Activated CD4-positive, alpha-beta T cell treated with anti-CD3 and anti-CD28 coated beads, Interleukin-2, Interleukin-4, amounts not matched to agents 100 ng/mL and 50 ng/mL, durations not matched to agents 16 hours and 8 hours (primary cell): ENCODE results near the gene COLEC12.
"Not testable (repeated sequence)": the region's sequence is repeated elsewhere in the genome, so short reads cannot be mapped to it uniquely, and the experiment has no call there.

ENCODE experiments used
- DNase-seq: peaks from one replicate; pipeline ENCODE4 v3.0.0-alpha.2; 2020; ENCODE audit warnings: low spot score

The COLEC12 gene

DNA sequence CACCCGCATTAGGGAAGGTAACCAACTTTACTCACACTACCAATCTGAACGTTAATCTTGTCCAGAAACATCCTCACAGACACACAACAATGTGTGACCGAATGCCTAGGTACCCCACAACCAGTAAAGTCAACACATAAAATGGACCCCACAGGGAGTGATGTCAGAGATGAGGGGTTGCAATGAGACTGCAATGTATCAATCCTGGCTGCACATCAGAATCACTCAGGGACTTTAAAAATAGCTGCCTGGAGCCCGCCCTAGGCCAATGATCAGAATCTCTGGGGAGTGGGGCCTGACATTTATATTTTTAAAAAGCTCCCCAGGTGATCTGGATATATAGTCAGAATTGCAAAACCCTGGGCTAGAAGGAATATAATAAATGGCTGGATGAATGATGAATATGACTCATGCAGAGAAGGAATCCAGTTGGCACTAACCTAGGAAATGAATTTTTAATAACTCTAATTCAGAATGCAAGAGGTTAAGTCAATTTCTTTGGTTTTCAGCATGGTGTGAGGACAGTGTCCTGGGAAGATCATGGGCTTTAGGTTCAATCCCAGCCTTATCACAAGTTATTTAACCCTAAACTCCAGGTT lies 92.8 kb downstream of the COLEC12 start:
- no peak for DNase-seq

DNA sequence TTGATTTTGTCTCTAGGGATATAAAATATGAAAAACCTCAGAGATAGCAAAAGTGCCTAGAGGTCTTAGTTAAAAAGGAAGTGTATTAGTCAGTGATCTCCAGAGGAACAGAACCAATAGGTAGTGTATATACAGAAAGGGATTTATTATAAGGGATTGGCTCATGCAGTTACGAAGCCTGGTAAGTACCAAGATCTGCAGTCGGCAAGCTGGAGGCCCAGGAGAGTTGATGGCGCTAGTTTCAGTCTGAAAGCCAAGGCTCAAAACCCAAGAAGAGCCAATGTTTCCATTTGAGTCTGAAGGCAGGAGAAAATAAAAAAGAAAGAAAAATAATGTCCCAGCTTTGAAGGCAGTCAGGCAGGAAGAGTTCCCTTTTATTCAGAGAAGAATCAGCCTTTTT lies 93.3 kb downstream of the COLEC12 start:
- no peak for DNase-seq

DNA sequence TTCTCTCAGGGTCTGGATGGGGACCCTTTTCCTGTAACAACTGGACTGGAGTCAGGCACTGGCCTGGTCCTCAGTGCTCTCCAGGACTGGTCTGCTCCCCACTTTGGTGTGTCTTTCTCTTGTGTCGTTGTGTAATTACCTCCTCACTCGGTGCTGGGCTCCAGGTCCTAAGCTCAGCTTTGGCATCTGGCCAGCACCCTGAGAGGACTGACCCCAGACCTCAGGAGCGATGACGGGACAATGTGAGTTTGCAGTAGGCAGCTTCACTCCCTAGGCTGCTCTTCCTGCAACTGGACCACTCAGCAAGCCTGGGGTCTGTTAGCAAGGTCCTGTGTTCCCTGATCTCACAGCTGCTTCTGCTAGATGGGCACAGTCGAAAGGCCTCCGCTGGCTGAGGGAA lies 93.8 kb downstream of the COLEC12 start:
- no peak for DNase-seq

DNA sequence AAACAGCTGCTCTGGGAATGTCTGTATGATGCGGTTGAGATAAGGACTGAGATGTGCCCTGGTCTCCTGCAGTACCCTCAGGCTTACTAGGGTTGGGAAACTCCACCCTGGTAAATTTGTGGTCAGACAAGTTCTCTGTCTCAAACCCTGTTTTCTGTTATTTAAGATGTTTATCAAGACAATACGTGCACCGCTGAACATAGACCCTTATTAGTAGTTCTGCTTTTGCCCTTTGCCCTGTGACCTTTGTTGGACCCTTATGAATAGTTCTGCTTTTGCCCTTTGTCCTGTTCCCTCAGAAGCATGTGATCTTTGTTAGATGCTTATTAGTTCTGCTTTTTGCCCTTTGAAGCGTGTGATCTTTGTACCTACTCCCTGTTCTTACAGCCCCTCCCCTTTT lies 95.5 kb downstream of the COLEC12 start:
- DNase-seq: not testable (repeated sequence)

DNA sequence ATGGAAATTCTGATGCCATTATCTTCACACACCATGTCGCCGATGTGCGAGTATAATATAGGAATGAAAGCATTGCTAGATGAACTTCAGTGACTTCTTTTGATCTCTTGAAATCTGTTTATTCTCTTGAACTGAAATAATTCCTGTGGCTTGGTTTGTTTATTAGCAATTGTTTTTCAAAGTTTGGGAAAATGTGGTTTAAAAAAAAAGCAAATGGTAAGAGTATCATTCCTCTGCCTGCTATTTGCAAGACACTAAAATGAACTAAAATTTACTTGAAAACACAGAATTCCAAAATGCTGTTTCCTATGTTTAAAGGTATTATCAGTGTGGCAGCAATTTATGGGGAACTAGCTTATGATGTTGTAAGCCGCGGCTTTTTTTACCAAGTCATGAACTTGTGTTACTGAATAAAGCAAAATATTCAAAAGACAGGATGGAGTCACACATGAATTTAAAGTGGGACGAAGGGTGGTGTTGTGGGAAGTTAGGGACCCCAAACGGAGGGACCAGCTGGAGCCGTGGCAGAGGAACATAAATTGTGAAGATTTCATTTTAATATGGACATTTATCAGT lies 96.4 kb downstream of the COLEC12 start:
- DNase-seq: no peak

DNA sequence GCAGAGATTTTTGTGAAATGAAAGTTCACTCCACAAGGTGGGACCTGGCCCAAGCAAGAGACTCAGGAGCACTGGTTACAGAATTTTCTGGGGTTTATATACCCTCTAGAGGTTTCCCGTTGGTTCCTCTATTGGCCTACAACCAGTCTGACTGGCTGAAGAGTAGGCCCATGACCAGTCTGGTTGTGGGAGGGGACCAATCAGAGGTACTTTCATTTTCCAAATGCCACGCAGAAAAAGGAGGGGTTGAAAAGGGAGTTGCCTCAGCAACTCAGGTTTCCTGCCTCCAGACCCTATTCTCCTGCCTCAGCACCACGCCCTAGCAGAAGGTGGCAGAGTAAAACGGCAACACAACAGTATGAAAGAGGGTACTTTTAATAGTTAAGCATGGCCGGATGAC lies 98.4 kb downstream of the COLEC12 start:
- DNase-seq: no peak

DNA sequence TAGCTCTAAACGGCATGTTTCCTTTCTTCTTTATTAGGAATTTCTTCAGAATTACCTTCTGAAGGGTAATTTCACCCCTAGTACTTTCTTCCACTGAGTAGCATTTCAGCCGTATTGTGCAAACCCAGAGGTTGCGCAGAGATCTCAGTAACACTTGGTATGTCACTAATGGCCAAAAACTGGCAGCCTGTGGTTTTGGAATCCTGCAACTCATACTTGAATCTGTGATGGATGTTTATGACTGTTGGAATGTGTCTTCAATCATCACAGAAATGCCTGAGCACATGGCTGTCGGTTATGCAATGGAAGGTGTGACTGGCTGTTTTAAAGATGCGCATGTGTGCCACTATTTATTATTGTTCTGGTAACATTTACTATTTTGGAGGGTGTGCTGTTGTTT lies 100.0 kb downstream of the COLEC12 start:
- no peak for DNase-seq

DNA sequence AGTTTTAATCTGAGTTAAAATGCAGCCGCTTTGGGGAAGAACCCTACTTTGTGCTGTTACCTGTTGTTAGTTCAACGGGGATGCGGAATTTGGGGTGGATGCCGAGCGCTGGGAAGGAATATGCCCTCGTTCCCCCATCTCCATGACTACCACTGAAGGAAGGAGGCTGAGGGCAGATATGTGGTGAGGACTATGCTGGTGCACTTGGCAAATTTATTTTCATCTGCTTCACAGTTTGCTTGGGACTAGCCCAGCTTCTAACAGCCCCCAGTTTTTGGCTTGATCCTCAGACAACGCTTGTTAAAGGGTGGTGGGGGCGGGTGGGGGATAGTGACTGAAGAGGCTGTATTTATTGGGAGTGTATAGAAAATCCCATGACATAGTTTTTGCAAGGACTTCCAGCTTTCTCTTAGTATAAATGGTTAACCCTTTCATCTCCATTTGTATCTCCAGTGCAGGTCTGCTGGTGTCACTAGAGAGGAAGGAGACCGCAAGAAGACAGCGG lies 100.8 kb downstream of the COLEC12 start:
- DNase-seq: no peak

DNA sequence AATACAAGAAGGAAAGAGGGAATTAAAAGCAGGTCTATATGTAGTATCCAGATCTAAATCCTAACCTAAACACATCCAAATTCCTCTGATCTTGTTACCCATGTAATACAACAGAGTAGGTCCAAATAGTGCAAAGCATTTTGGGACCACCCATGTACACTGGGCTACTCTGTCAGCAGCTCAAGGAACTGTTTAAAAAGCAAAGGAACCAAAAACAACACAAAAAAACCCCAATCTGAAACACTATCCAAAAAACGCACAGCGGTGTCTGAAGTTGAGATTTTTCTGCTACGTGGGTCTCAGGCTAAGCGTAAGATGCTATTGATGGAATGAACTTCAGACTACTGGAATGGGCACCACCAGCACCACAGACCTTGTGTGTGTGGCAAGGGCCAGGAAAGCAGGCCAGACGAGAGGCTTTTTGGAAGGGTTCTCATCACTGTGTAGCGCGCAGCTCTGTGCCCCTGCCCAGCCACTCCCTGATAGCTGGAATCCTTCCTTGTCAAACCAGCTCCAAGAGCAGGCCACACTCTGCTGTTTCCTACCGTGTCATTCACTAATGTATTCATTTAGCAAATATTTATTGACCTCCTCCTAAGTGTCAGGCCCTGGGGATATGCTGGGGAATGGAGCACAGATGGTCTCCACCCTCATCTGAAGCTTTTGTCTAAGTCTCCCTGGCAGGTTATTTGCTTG lies 101.4 kb downstream of the COLEC12 start:
- DNase-seq: no peak

DNA sequence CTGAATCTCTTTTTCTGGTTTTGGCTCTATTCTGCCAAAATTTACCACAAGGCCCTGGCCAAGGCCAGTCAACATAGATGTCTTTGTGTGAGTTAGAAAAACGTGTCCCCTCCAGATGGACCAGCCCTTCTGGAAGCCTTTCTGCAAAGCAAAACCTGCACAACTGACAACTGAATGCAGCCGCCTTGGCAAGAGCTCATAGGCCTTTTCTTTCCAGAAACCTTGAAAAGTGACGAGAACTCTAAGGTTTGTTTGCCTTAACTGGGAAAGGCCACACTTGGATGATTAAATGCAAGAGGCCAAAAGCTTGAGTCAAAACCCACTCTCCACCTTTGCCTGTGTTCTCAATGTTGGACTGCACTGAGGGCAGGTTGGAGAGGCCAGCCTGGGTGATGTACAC lies 103.9 kb downstream of the COLEC12 start:
- DNase-seq: no peak

DNA sequence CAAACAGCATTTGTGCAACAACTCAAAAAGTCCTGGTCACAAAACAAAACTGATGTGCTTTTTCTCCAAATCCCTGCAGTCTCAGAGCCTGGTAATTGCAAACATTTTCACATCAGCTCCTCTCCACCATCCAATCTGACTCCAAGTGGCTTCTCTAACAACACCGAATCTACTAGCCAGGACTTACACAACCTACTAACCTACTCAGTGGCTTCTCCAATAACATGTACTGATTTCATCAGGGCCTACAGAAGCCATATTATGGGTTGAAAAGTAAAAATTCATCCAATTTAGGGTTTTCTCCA lies 104.3 kb downstream of the COLEC12 start:
- no peak for DNase-seq

DNA sequence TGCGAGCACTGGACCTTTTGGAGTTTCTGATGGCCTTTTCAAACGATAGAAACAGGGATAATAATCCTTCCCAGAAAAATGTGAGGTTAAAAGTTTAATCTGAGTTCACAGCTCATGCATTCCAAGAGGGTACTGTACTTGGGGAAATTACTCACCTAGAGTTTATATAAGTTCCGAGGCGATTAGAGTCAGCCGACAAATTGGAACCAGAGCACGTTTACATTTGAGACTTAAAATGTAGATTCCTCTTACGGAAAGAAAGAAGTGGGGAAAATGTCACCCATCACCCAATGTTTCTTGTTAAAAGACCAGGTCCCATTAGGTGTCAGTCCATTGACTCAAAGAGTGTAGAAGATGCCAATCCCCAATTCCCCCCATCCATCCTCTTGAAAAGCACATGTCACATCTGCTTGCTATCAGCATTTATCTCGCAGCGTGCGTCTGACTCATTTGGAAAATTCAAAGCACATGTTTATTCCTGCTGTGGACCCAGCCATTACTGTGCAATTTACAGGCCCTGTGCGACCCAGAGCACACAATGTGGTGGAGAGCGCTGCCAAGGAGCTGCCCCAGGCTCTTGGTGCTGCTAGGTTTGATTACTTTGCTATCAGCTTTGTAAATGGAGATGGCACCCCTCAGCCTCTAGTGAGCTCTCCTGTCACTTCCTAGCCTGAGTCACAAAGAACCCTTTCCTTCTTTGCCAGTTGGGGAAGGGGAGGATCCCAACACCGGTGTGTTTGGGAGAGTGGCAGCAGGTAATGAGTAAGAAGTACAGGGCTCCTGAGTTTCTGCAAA lies 104.8 kb downstream of the COLEC12 start:
- no peak for DNase-seq

DNA sequence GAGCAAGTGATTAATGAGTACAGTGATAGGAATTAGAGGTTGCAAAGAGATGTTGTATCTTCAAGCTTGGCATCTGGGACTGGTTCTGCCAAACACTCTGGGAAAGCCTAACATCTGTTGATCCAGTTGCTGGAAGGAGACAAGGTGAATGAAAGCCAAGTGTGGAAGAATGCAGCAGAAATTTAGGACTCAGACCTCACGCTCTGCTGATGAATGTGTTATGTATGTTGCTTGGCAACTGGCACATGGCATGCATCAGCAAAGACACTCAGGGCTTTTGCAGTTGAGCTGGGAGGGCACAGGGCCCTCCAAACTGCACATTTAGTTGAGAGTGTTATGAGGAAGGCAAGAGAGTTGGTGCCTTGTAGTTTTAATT lies 105.5 kb downstream of the COLEC12 start:
- DNase-seq: no peak

DNA sequence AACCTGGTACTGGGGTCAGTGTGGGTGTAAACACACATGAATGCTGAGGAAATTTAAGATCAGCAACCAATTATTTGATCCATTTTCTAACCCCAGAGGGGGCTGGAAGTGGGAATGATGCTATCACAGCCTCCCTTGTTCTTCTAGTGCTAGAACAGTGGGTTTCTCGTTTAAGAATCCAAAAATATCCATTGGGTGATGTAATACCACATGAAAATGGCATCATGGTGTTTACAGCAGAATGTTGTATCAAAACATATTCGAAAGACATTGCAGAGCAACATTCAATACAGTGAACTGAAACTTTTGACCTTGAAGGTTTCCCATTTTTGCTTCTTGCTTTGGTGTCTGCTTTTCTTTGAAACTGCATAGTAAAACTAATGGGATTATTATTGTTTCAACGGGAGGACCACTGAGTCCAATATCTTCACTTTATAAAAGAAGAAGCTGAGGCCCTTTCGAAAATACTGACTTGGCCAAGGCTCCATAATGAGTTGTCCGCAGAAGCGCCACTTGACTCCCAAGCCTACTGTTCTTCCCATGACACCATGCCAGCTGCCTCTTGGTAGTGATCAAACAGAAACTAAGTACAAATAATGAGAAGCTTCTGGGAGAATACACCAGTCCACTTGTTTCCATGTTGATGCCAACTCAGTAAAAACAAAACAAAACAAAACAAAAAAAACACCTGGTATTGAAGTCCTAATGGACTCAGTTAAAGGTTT lies 106.1 kb downstream of the COLEC12 start:
- no peak for DNase-seq

DNA sequence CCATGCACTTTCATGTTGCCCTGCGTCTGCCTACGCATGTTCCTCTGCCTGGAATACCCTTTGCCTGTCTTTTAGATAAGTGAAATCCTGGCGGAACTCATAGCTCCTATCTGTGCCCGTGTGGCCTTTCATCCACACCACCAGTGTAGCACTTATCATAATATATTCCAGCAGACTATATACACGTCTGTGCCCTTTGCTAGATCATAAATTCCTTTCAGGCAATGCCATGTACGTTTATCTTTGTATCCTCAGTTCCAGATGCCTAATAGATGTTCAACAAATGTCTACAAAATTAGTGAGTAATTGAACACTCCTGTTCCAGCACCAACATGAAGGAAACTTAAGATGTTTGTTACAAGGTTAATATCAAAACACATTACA lies 106.9 kb downstream of the COLEC12 start:
- no peak for DNase-seq

DNA sequence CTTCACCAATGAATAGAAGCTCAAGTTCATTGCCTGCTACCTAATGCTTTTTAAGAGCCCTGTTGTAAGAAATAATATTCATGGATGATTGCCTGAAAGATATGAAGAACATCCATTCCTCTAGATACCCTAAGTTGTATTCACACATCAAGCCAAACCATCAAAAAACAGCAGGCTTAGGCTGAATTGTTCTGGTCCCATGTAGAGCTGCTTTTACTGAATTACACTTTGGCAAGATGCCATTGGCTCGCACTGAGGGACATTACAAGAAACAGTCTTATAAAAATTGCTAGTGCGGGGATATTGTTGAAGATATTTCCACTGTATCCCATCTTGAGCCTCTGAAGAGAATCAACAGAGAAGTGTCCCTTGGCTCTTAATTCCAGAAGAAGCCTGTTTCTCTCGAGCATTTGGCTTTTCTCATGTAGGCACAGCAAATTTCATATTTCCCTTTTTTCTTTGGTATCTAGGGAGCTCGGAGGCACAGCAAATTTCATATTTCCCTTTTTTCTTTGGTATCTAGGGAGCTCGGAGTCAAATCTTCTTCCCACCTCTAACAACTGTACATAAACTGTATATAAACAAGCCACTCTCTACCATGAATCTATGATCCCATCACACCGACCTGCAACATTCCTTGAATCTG lies 107.5 kb downstream of the COLEC12 start:
- no peak for DNase-seq

DNA sequence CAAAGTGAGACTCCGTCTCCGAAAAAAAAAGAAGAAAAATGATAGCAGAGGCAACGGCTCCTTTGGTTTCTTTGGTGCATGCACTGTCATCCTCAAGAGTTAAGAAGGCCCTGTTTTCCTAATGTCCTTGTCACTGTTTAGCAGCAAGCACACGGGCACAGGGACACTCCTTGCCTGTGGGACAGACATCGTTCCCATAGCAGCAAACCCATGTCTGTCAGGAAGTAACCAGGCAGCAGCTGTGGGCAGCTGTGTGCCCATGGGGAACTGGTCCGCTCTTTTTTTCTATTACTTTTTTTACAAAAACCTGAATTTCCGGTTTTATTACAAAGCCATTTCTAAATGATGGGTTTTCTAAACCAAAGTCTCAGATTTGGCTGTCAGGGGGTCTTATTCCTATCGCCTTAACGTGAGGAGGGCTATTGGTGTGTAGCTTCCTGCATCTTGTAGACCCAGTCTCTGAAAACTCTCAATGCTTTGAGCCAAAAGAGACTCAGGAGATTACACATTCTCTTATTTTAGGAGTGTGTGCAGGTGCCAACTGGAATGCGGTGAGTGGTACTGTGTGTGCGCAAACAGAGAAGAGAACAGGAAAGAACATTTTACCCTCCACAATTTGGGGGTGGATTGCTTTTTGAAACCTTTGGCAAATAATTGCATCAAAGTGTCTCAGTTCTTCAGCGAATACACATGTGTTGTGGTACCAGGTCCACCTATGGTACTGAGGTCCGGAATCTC lies 109.6 kb downstream of the COLEC12 start:
- no peak for DNase-seq

DNA sequence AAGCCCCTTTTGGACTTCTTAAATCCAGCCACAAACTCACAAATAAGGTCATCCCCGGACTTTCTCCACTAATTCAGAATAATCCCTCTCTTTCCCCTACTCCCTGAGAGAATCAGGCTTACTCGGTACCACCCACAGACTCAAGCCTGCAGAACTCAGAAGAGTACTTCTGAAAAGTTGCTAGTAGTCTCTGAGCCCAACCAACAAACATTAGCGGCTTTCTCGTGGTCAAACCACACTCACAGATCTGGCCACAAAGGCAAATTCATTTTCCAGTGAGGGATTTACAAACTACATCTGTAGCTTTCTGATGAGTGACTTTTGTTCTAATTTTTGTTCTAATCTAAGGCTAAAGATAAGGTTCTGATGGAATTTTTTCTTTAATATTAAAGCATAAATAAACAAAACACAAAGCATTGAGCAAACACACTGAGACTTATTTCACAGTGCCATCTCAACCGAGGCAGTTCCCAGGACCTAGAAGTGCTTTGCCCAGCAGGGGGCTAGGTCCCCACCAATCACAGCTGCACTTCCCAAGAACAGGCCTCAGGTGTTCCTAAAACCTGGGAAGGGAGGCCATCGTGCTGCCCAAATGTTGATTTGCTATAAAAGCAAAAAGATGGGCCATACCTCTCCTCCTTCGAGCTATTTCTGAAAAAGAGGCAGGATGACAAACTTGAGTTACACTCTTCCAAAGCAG lies 110.7 kb downstream of the COLEC12 start:
- DNase-seq: no peak

DNA sequence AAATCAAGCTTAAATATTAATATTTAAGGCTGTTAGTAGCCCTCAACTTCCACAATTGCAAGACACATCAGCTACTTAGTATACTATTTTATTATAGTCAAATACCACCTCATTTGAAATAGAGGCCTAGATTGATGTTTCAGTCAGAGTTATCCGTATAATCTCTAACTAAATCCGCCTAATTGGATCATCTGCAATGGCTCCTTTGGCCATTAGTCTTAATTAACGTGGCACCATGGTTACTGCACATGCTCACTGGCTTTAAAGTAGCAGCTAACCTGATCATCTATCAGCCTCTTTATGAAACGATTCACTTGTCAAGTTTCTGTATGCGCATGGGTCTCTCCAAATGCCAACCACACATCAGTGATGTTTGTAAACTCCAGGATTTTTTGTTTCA lies 112.3 kb downstream of the COLEC12 start:
- no peak for DNase-seq

DNA sequence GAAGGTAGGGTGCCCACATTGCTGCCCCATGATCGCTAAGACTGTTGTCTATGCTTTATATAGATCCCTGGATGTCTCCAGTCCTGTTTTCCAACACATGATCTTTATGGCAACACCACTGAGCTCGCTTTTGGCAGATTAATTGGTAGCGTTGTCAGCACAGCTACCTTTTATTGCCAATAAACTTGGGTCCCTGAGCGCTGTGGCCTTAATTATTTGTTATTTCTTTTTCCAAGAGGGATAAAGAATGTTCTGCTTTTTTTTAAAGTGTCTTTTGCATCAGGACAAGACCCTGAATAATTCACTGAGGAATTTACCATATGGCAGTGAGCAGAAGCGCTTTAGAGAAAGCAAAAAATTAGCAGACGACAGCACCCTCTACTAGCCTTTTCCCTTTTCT lies 113.5 kb downstream of the COLEC12 start:
- no peak for DNase-seq

DNA sequence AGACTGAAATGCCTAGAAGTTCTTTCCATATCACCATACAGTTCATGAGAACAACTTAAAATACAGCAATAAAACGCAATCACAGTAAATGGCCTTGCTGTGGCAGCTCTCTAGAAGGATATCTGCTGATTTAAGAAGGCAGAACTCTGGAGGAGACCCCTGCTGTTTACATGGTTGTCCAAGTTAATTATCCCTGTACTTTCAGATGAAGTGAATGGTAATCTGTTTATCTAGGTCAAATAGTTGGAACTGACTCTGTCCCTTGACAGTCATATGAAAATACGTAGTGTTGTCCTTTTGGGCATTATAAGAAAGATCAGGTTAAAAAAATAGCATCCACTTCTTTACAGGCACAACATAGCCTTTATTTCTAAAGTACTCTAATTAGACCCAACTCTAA lies 115.6 kb downstream of the COLEC12 start:
- no peak for DNase-seq
